Measurements from ENCODE around the gene MOB1A. TPM values are rescaled to one million over a fixed set of nuclear protein-coding genes. Genes with fewer than 3 reads are reported as not detected.

Gene MOB1A
- total RNA-seq, 2 donors from 2014 or later, result 26.7 to 37.9 TPM

DNA sequence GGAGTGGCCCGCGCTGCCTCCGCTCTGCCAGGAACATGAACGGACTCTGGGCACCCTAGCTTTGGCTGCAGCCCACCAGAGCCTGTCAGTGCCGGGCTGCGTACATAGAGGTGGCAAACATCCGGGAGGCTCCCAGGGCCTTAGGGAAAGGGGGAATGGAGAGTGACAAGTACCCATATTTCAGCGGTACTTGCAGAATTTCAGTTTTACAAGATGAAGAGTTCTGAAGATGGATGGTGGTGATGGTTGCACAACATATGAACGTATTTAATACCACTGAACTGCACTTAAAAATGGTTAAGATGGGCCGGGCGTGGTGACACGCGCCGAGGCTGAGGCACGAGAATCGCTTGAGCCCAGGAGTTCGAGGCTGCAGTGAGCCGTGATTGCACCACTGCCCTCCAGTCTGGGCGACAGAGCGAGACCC is 20.6 kb upstream of the MOB1A start:
- peak overlapping the region; percentile 89 to 96 (median 94) for H3K27ac ChIP-seq
- WGBS, 2 donors, result 3 to 4% methylated on average over 20 of the region's 20 CpGs
- H3K4me3 ChIP-seq, result peak overlapping the region; percentile 22 to 86
- intact Hi-C loops (cut with DNase I), result no loop called here
- no peaks in the 10 kb centered on the region for H3K9me3 ChIP-seq
- H3K4me1 ChIP-seq, result peaks cover 29% of the 10 kb centered on the region
- H3K36me3 ChIP-seq (replicated peaks in 1 of 2; ENCODE audit: insufficient read depth in 1 of 2, low read depth in 2 of 2), result no peaks in the 10 kb centered on the region
- ATAC-seq (no peak), DNase-seq (no peak)
- no peak for TF ChIP-seq POLR2A (IDR thresholded peaks at IDR 0.05)
- TF ChIP-seq, protein P1, sequence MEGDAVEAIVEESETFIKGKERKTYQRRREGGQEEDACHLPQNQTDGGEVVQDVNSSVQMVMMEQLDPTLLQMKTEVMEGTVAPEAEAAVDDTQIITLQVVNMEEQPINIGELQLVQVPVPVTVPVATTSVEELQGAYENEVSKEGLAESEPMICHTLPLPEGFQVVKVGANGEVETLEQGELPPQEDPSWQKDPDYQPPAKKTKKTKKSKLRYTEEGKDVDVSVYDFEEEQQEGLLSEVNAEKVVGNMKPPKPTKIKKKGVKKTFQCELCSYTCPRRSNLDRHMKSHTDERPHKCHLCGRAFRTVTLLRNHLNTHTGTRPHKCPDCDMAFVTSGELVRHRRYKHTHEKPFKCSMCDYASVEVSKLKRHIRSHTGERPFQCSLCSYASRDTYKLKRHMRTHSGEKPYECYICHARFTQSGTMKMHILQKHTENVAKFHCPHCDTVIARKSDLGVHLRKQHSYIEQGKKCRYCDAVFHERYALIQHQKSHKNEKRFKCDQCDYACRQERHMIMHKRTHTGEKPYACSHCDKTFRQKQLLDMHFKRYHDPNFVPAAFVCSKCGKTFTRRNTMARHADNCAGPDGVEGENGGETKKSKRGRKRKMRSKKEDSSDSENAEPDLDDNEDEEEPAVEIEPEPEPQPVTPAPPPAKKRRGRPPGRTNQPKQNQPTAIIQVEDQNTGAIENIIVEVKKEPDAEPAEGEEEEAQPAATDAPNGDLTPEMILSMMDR (IDR thresholded peaks at IDR 0.05), result no peak
- H3K27me3 ChIP-seq, result no peaks in the 10 kb centered on the region

DNA sequence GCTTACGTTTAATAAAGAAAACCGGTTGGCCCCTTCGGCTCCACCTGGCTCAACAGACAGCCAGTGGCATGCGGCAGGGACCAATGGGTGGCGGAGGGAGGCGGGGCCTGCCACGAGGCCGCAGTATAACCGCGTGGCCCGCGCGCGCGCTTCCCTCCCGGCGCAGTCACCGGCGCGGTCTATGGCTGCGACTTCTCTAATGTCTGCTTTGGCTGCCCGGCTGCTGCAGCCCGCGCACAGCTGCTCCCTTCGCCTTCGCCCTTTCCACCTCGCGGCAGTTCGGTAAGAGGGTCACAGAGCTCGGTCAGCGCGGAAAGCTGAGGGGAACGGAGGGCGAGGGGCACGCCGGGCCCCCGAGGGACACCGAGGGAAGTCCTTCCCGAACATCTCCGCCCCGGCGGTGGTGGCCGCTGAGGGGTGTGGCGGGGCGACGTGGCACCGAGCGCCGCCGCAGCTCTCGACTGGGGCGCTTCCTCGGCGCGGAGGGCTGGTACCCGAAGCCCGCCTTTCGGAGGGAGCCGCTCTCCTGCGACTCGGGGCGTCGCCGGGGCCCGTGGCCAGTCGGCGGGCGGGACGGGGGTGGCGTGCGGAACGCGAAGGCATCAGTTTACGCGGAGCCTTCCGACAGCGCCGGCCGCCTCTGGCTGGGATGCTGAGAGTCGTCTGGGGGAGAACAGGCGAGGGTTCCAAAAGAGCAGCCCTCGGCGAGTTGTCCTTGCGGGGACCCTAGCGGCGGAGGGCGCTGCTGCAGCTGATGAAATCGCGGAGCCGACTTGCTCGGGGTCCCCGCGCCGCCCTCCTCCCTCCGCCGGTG is 20.0 kb upstream of the MOB1A start, which contains the start of gene MTHFD2:
MTHFD2 (plus strand) TSS at position 155 of the 814 bp plus-strand sequence; CDS start at position 182, 27 bp downstream.
- 0 to 1% methylated on average over 18 to 94 of the region's 96 CpGs for WGBS, 2 donors
- peak; percentile 93 to 97 (median 96) for DNase-seq
- no peaks in the 10 kb centered on the region for H3K9me3 ChIP-seq

DNA sequence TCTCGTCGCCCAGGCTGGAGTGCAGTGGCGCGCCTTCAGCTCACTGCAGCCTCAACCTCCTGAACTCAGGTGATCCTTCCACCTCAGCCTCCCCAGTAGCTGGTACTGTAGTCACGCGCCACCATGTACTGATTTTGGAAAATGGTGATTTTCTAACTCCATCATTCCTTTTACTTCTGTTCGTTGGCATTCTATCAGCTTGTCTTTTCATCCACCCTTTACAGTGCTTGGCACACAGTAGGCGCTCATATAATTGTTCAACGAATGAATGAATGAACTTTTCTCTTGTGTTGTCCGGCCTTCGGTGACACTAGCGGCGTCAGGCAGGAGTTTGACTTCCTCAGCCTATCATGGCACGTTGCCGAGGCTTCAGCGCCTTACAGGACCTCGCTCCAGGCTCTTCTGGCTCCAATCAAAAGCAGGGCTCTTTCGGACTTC is 19.4 kb upstream of the MOB1A start:
- TF ChIP-seq, protein P1 (IDR thresholded peaks at IDR 0.05), result no peak
- no peak for TF ChIP-seq POLR2A (IDR thresholded peaks at IDR 0.05)
- no peaks in the 10 kb centered on the region for H3K36me3 ChIP-seq (replicated peaks in 1 of 2; ENCODE audit: insufficient read depth in 1 of 2, low read depth in 2 of 2)
- peak overlapping the region; percentile 89 to 96 (median 94) for H3K27ac ChIP-seq
- no peak overlapping the region for H3K4me3 ChIP-seq
- 34 to 35% methylated on average over 18 of the region's 18 CpGs for WGBS, 2 donors
- H3K27me3 ChIP-seq, result no peaks in the 10 kb centered on the region
- intact Hi-C loops (cut with DNase I), result no loop called here
- DNase-seq, result no peak
- H3K4me1 ChIP-seq, result peaks cover 29% of the 10 kb centered on the region
- ATAC-seq, result no peak
- no peaks in the 10 kb centered on the region for H3K9me3 ChIP-seq

More for the DNA sequence above, 20.0 kb upstream of the MOB1A start, which contains the start of gene MTHFD2:
- Histone ChIP-seq H3K27ac (peak within 1 kb of the TSS; percentile 89 to 96 (median 94)), H3K27me3 (no peaks in the 10 kb centered on the region), H3K4me3 (peak within 1 kb of the TSS; percentile 22 to 86), H3K36me3 (replicated peaks in 1 of 2; ENCODE audit: insufficient read depth in 1 of 2, low read depth in 2 of 2) (no peaks in the 10 kb centered on the region), H3K4me1 (peaks cover 29% of the 10 kb centered on the region)
- peak; percentile 70 to 92 (median 89) for TF ChIP-seq POLR2A (IDR thresholded peaks at IDR 0.05)
- TF ChIP-seq, protein P1 (IDR thresholded peaks at IDR 0.05), result peak; percentile 61 to 87 (median 74)
- intact Hi-C loops (cut with DNase I), result no loop called here
- ATAC-seq, result peak; percentile 97

DNA sequence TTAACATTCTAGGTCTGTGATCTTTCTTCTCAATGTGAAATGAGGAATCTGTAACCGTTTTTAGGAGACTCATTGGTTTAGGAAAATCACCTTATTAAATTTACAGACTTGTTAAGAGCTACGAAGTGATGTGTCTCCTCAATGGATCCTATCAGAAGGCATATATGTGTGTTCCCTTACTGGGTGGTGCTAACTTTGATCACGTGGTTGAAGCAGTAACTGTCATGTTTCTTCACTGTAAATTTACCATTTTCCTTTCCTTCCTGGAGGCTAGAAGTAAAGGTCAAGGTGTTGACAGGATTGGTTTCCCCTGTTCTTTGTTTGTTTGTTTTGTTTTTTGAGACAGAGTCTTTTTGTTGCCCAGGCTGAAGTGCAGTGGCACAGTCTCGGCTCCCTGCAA is 18.4 kb upstream of the MOB1A start:
- no peak overlapping the region for H3K27ac ChIP-seq
- H3K36me3 ChIP-seq (replicated peaks in 1 of 2; ENCODE audit: insufficient read depth in 1 of 2, low read depth in 2 of 2), result no peaks in the 10 kb centered on the region
- peaks cover 37% of the 10 kb centered on the region for H3K4me1 ChIP-seq
- H3K4me3 ChIP-seq, result no peak overlapping the region
- DNase-seq, result no peak
- no peak for ATAC-seq
- intact Hi-C loops (cut with DNase I), result no loop called here
- H3K27me3 ChIP-seq, result no peaks in the 10 kb centered on the region
- H3K9me3 ChIP-seq, result no peaks in the 10 kb centered on the region
- 58 to 59% methylated on average over 4 of the region's 4 CpGs for WGBS, 2 donors
- TF ChIP-seq POLR2A (IDR thresholded peaks at IDR 0.05), result no peak
- TF ChIP-seq, protein P1 (IDR thresholded peaks at IDR 0.05), result no peak

Measured in body of pancreas (tissue), 4 donors.